Measurements from ENCODE around the gene COX4I1. TPM values are rescaled to one million over a fixed set of nuclear protein-coding genes. Genes with fewer than 3 reads are reported as not detected.
A peak's percentile ranks its signal among the peaks of the same experiment; 100 is the strongest.
"Not testable (repeated sequence)": the region's sequence is repeated elsewhere in the genome, so short reads cannot be mapped to it uniquely, and the experiment has no call there.

The COX4I1 gene
- total RNA-seq, 1 experiment from 2014 or later = 618 TPM

DNA sequence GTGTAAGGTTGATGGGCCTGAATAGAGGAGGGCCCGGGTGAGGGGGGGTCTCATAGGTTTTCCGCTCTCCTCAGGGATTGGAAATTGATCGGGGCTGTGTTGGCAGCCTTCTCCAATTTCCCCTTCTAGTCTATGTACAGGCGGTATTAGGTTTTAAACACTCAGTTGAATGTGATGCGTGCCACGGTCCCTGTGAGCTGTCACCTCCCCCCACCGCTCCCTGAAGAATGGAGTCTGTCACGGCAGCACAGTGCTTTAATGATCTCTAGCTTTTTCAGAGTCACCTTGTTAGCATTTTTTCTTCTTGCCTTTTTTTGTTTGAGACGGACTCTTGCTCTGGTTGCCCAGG lies 800 bp downstream of the COX4I1 start:
- Mint-ChIP-seq H3K36me3 (ENCODE audit: insufficient read depth, unreplicated experiment) (peaks cover 55% of the 10 kb centered on the region), H3K4me3 (ENCODE audit: unreplicated experiment) (peak overlapping the region; percentile 85), H3K27me3 (ENCODE audit: insufficient read depth, unreplicated experiment) (no peaks in the 10 kb centered on the region), H3K27ac (ENCODE audit: low read depth, unreplicated experiment) (peak overlapping the region; percentile 91), H3K4me1 (ENCODE audit: insufficient read depth, unreplicated experiment) (peaks cover 32% of the 10 kb centered on the region), H3K9me3 (ENCODE audit: unreplicated experiment) (no peaks in the 10 kb centered on the region)
- TF ChIP-seq, protein P1, sequence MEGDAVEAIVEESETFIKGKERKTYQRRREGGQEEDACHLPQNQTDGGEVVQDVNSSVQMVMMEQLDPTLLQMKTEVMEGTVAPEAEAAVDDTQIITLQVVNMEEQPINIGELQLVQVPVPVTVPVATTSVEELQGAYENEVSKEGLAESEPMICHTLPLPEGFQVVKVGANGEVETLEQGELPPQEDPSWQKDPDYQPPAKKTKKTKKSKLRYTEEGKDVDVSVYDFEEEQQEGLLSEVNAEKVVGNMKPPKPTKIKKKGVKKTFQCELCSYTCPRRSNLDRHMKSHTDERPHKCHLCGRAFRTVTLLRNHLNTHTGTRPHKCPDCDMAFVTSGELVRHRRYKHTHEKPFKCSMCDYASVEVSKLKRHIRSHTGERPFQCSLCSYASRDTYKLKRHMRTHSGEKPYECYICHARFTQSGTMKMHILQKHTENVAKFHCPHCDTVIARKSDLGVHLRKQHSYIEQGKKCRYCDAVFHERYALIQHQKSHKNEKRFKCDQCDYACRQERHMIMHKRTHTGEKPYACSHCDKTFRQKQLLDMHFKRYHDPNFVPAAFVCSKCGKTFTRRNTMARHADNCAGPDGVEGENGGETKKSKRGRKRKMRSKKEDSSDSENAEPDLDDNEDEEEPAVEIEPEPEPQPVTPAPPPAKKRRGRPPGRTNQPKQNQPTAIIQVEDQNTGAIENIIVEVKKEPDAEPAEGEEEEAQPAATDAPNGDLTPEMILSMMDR (IDR thresholded peaks at IDR 0.05; ENCODE audit: unreplicated experiment) = no peak
- DNase-seq (ENCODE audit: unreplicated experiment) = no peak
- ChIA-PET POLR2A (interaction anchor here (0.6 to 2.1 kb wide), 13 partner anchors 11 to 264 kb away, joined by 3 to 14 read pairs (median 3); partner anchors contain the start of gene C16orf74), CTCF (interaction anchor here (0.6 kb wide), 2 partner anchors 19 to 720 kb away, joined by 3 read pairs; no protein-coding TSS in a partner anchor)
- intact Hi-C loops (cut with micrococcal nuclease) = no loop called here
- no TSS peak for BruUV-seq (replicated peaks)

GRCh38 chr16:85803570-85803969 lies 4.1 kb downstream of the COX4I1 start:
- H3K27me3 Mint-ChIP-seq (ENCODE audit: insufficient read depth, unreplicated experiment) = no peaks in the 10 kb centered on the region
- no peaks in the 10 kb centered on the region for H3K9me3 Mint-ChIP-seq (ENCODE audit: unreplicated experiment)
- no peak overlapping the region for H3K27ac Mint-ChIP-seq (ENCODE audit: low read depth, unreplicated experiment)
- BruUV-seq (replicated peaks) = no TSS peak
- POLR2A ChIA-PET = no interaction called here
- CTCF ChIA-PET = interaction anchor here (0.5 to 2.4 kb wide), 3 partner anchors 18 to 717 kb away, joined by 3 to 12 read pairs (median 3); no protein-coding TSS in a partner anchor
- no peak overlapping the region for H3K4me3 Mint-ChIP-seq (ENCODE audit: unreplicated experiment)
- peaks cover 61% of the 10 kb centered on the region for H3K36me3 Mint-ChIP-seq (ENCODE audit: insufficient read depth, unreplicated experiment)
- peaks cover 17% of the 10 kb centered on the region for H3K4me1 Mint-ChIP-seq (ENCODE audit: insufficient read depth, unreplicated experiment)
- no peak for DNase-seq (ENCODE audit: unreplicated experiment)
- TF ChIP-seq, protein P1 (IDR thresholded peaks at IDR 0.05; ENCODE audit: unreplicated experiment) = no peak
- intact Hi-C loops (cut with micrococcal nuclease) = no loop called here

DNA sequence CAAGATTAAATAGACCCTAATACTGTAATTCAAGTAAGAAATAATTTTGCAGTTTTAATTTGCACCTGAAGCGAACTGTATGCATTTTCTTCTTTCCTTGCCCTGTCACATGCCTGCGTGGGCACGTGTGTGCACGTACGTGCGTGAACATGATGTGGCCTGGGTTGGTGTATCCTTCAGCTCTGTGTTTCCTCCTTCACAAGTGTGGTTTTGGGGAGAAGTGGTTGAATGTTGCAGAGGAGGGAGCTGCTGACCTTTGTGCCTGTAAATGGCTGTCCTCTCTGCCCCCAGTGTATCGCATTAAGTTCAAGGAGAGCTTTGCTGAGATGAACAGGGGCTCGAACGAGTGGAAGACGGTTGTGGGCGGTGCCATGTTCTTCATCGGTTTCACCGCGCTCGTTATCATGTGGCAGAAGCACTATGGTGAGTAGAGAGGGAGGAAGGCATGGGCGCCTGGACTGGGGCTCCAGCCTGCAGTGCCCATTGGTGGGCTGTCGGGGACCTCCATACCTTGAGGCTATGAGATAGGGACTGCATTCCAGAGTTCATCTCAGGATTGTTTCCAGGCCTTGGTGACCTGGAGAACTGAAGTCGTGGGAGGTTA lies 6.0 kb downstream of the COX4I1 start:
- Mint-ChIP-seq H3K4me1 (ENCODE audit: insufficient read depth, unreplicated experiment) (peaks cover 17% of the 10 kb centered on the region), H3K27me3 (ENCODE audit: insufficient read depth, unreplicated experiment) (peaks cover 10% of the 10 kb centered on the region), H3K9me3 (ENCODE audit: unreplicated experiment) (no peaks in the 10 kb centered on the region), H3K36me3 (ENCODE audit: insufficient read depth, unreplicated experiment) (peaks cover 61% of the 10 kb centered on the region), H3K4me3 (ENCODE audit: unreplicated experiment) (no peak overlapping the region), H3K27ac (ENCODE audit: low read depth, unreplicated experiment) (no peak overlapping the region)
- ChIA-PET CTCF (interaction anchor here (0.9 to 1.2 kb wide), 2 partner anchors 16 to 210 kb away, joined by 3 to 4 read pairs; no protein-coding TSS in a partner anchor), POLR2A (no interaction called here)
- TF ChIP-seq, protein P1 (IDR thresholded peaks at IDR 0.05; ENCODE audit: unreplicated experiment) = no peak
- no TSS peak for BruUV-seq (replicated peaks)
- no peak for DNase-seq (ENCODE audit: unreplicated experiment)
- intact Hi-C loops (cut with micrococcal nuclease) = no loop called here

DNA sequence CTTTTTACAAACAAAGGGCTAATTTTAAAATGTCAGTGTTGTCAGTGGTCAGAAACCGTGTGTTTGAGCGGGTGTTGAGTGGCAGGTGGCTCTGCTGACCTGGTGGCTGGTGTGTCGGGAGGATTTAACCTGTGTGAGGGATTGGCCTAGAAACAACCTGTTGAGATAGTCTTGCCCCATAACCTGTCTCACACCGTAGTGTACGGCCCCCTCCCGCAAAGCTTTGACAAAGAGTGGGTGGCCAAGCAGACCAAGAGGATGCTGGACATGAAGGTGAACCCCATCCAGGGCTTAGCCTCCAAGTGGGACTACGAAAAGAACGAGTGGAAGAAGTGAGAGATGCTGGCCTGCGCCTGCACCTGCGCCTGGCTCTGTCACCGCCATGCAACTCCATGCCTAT lies 7.0 kb downstream of the COX4I1 start:
- CTCF ChIA-PET = no interaction called here
- BruUV-seq (replicated peaks) = no TSS peak
- intact Hi-C loops (cut with micrococcal nuclease) = no loop called here
- Mint-ChIP-seq H3K27me3 (ENCODE audit: insufficient read depth, unreplicated experiment) (peaks cover 20% of the 10 kb centered on the region), H3K9me3 (ENCODE audit: unreplicated experiment) (no peaks in the 10 kb centered on the region), H3K27ac (ENCODE audit: low read depth, unreplicated experiment) (no peak overlapping the region), H3K4me3 (ENCODE audit: unreplicated experiment) (no peak overlapping the region), H3K36me3 (ENCODE audit: insufficient read depth, unreplicated experiment) (peaks cover 59% of the 10 kb centered on the region), H3K4me1 (ENCODE audit: insufficient read depth, unreplicated experiment) (peaks cover 8% of the 10 kb centered on the region)
- TF ChIP-seq, protein P1 (IDR thresholded peaks at IDR 0.05; ENCODE audit: unreplicated experiment) = no peak
- POLR2A ChIA-PET = no interaction called here
- no peak for DNase-seq (ENCODE audit: unreplicated experiment)

DNA sequence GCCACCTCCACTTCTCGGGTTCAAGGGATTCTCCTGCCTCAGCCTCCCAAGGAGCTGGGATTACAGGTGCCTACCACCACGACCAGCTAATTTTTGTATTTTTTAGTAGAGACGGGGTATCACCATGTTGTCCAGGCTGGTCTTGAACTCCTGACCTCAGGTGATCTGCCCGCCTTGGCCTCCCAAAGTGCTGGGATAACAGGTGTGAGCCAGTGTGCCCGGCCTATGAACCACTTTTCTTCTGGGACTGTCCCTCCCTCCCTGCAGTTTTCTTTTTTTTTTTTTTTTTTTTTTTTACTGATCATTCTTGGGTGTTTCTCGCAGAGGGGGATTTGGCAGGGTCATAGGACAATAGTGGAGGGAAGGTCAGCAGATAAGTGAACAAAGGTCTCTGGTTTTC lies 7.8 kb downstream of the COX4I1 start:
- H3K4me3 Mint-ChIP-seq (ENCODE audit: unreplicated experiment); CTCF ChIA-PET; DNase-seq (ENCODE audit: unreplicated experiment); BruUV-seq (replicated peaks); H3K4me1 Mint-ChIP-seq (ENCODE audit: insufficient read depth, unreplicated experiment); POLR2A ChIA-PET; H3K27ac Mint-ChIP-seq (ENCODE audit: low read depth, unreplicated experiment); H3K9me3 Mint-ChIP-seq (ENCODE audit: unreplicated experiment); intact Hi-C loops (cut with micrococcal nuclease): not testable (repeated sequence)
- Mint-ChIP-seq H3K36me3 (ENCODE audit: insufficient read depth, unreplicated experiment) (peaks cover 51% of the 10 kb centered on the region), H3K27me3 (ENCODE audit: insufficient read depth, unreplicated experiment) (peaks cover 28% of the 10 kb centered on the region)

DNA sequence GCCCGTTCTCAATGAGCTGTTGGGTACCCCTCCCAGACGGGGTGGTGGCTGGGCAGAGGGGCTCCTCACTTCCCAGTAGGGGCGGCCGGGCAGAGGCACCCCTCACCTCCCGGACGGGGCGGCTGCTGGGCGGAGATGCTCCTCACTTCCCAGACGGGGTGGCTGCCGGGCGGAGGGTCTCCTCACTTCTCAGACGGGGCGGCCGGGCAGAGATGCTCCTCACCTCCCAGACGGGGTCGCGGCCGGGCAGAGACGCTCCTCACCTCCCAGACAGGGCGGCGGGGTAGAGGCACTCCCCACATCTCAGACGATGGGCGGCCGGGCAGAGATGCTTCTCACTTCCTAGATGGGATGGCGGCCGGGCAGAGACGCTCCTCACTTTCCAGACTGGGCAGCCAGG lies 8.6 kb downstream of the COX4I1 start:
- not testable (repeated sequence) for H3K27ac Mint-ChIP-seq (ENCODE audit: low read depth, unreplicated experiment); DNase-seq (ENCODE audit: unreplicated experiment)

More for the DNA sequence above, 8.6 kb downstream of the COX4I1 start:
- H3K9me3 Mint-ChIP-seq (ENCODE audit: unreplicated experiment); H3K4me3 Mint-ChIP-seq (ENCODE audit: unreplicated experiment); H3K4me1 Mint-ChIP-seq (ENCODE audit: insufficient read depth, unreplicated experiment); BruUV-seq (replicated peaks); intact Hi-C loops (cut with micrococcal nuclease); POLR2A ChIA-PET: not testable (repeated sequence)
- Mint-ChIP-seq H3K27me3 (ENCODE audit: insufficient read depth, unreplicated experiment) (peaks cover 35% of the 10 kb centered on the region), H3K36me3 (ENCODE audit: insufficient read depth, unreplicated experiment) (peaks cover 43% of the 10 kb centered on the region)
- CTCF ChIA-PET = interaction anchor here (0.7 kb wide), 1 partner anchor 132 kb away, joined by 4 read pairs; no protein-coding TSS in a partner anchor

All from MCF 10A (cell line).